ENCODE results near the gene KCTD14. TPM values are rescaled to one million over a fixed set of nuclear protein-coding genes. Genes with fewer than 3 reads are reported as not detected.

KCTD14 gene
- total RNA-seq, 1 donor: 0.36 TPM

GRCh38 chr11:78038697-78039313 lies 15.7 kb upstream of the KCTD14 start:
- Histone ChIP-seq H3K4me3 (ENCODE audit: insufficient read depth, low read length) (no peak overlapping the region), H3K27ac (ENCODE audit: low read depth, low read length) (no peak overlapping the region), H3K79me2 (ENCODE audit: insufficient read depth, low read length) (no peaks in the 10 kb centered on the region), H3K36me3 (ENCODE audit: insufficient read depth, low read length) (no peaks in the 10 kb centered on the region), H3K4me2 (ENCODE audit: insufficient read depth, low read length) (no peak overlapping the region), H2AFZ (ENCODE audit: low read length) (no peak overlapping the region), H4K20me1 (ENCODE audit: insufficient read depth, low read length) (no peaks in the 10 kb centered on the region), H3K9me3 (ENCODE audit: low read depth, low read length) (no peaks in the 10 kb centered on the region), H3K4me1 (ENCODE audit: insufficient read depth, low read length) (peaks cover 18% of the 10 kb centered on the region), H3K27me3 (ENCODE audit: insufficient read depth, low read length) (no peaks in the 10 kb centered on the region)
- TF ChIP-seq CTCF (IDR thresholded peaks at IDR 0.05; ENCODE audit: extremely low read depth, low read depth, low read length): no peak
- no peak for DNase-seq (ENCODE audit: insufficient read length, low spot score, missing footprints)

- Histone ChIP-seq H3K4me3 (ENCODE audit: insufficient read depth, low read length) (no peak overlapping the region), H3K79me2 (ENCODE audit: insufficient read depth, low read length) (no peaks in the 10 kb centered on the region), H3K9me3 (ENCODE audit: low read depth, low read length) (no peaks in the 10 kb centered on the region), H3K27ac (ENCODE audit: low read depth, low read length) (no peak overlapping the region), H4K20me1 (ENCODE audit: insufficient read depth, low read length) (no peaks in the 10 kb centered on the region), H2AFZ (ENCODE audit: low read length) (no peak overlapping the region), H3K4me2 (ENCODE audit: insufficient read depth, low read length) (no peak overlapping the region), H3K4me1 (ENCODE audit: insufficient read depth, low read length) (peaks cover 18% of the 10 kb centered on the region), H3K27me3 (ENCODE audit: insufficient read depth, low read length) (no peaks in the 10 kb centered on the region), H3K36me3 (ENCODE audit: insufficient read depth, low read length) (no peaks in the 10 kb centered on the region)
- DNase-seq (ENCODE audit: insufficient read length, low spot score, missing footprints): no peak
- no peak for TF ChIP-seq CTCF (IDR thresholded peaks at IDR 0.05; ENCODE audit: extremely low read depth, low read depth, low read length)
Observed at GRCh38 chr11:78037825-78038620, 14.9 kb upstream of the KCTD14 start.

- Histone ChIP-seq H2AFZ (ENCODE audit: low read length) (peak overlapping the region; percentile 68), H3K4me2 (ENCODE audit: insufficient read depth, low read length) (no peak overlapping the region), H3K9me3 (ENCODE audit: low read depth, low read length) (no peaks in the 10 kb centered on the region), H3K36me3 (ENCODE audit: insufficient read depth, low read length) (no peaks in the 10 kb centered on the region), H3K4me1 (ENCODE audit: insufficient read depth, low read length) (peaks cover 18% of the 10 kb centered on the region), H4K20me1 (ENCODE audit: insufficient read depth, low read length) (no peaks in the 10 kb centered on the region), H3K27ac (ENCODE audit: low read depth, low read length) (no peak overlapping the region), H3K79me2 (ENCODE audit: insufficient read depth, low read length) (no peaks in the 10 kb centered on the region), H3K4me3 (ENCODE audit: insufficient read depth, low read length) (no peak overlapping the region), H3K27me3 (ENCODE audit: insufficient read depth, low read length) (no peaks in the 10 kb centered on the region)
- TF ChIP-seq CTCF (IDR thresholded peaks at IDR 0.05; ENCODE audit: extremely low read depth, low read depth, low read length): no peak
- no peak for DNase-seq (ENCODE audit: insufficient read length, low spot score, missing footprints)
Observed at GRCh38 chr11:78037056-78037455, 14.0 kb upstream of the KCTD14 start.

GRCh38 chr11:78036313-78036712 lies 13.2 kb upstream of the KCTD14 start:
- no peaks in the 10 kb centered on the region for H3K9me3 ChIP-seq (ENCODE audit: low read depth, low read length)
- no peak for TF ChIP-seq CTCF (IDR thresholded peaks at IDR 0.05; ENCODE audit: extremely low read depth, low read depth, low read length)
- no peak overlapping the region for H3K4me3 ChIP-seq (ENCODE audit: insufficient read depth, low read length)
- DNase-seq (ENCODE audit: insufficient read length, low spot score, missing footprints): no peak
- H3K4me1 ChIP-seq (ENCODE audit: insufficient read depth, low read length): peaks cover 18% of the 10 kb centered on the region
- H2AFZ ChIP-seq (ENCODE audit: low read length): no peak overlapping the region
- H3K79me2 ChIP-seq (ENCODE audit: insufficient read depth, low read length): no peaks in the 10 kb centered on the region
- no peaks in the 10 kb centered on the region for H3K36me3 ChIP-seq (ENCODE audit: insufficient read depth, low read length)
- H3K27me3 ChIP-seq (ENCODE audit: insufficient read depth, low read length): no peaks in the 10 kb centered on the region
- H3K27ac ChIP-seq (ENCODE audit: low read depth, low read length): no peak overlapping the region
- H4K20me1 ChIP-seq (ENCODE audit: insufficient read depth, low read length): no peaks in the 10 kb centered on the region
- H3K4me2 ChIP-seq (ENCODE audit: insufficient read depth, low read length): no peak overlapping the region
